Erythroblast (primary cell): ENCODE data around the gene SGCD.

Experiments
- DNase-seq, 2 experiments: peaks; one replicate each; lab custom pipeline; 2025; lab: John Stamatoyannopoulos, UW
- GATA1 ChIP-seq: IDR thresholded peaks from 2 replicates; pipeline ENCODE4 v1.6.1; 2011; ENCODE audit warnings: low read depth, mild to moderate bottlenecking, control low read depth, low read length, moderate library complexity
- POLR2A ChIP-seq: IDR thresholded peaks from 2 replicates; pipeline ENCODE4 v1.6.1; 2011; ENCODE audit warnings: mild to moderate bottlenecking, low read length

SGCD gene

DNA sequence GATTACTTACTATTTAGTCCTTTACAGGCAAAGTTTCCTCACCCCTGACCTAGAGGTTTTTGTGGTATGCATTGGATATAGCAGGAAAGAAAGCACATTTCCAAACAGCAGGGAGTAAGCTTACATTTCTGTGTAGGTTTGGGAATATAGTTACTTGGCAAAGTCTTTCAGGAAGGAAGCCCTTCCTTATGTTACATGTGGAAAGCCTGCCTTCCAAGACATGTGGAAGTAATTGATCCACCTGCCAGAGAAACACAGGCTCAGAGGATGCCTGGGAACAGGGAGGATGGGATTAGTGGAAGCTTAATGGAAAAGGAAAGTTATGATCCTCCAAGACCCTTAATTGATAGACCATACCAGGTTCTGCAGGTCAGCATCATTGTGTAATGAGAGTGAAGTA is 435.8 kb downstream of the SGCD start:
- DNase-seq = no peak
- TF ChIP-seq POLR2A = no peak
- TF ChIP-seq GATA1 = no peak

DNA sequence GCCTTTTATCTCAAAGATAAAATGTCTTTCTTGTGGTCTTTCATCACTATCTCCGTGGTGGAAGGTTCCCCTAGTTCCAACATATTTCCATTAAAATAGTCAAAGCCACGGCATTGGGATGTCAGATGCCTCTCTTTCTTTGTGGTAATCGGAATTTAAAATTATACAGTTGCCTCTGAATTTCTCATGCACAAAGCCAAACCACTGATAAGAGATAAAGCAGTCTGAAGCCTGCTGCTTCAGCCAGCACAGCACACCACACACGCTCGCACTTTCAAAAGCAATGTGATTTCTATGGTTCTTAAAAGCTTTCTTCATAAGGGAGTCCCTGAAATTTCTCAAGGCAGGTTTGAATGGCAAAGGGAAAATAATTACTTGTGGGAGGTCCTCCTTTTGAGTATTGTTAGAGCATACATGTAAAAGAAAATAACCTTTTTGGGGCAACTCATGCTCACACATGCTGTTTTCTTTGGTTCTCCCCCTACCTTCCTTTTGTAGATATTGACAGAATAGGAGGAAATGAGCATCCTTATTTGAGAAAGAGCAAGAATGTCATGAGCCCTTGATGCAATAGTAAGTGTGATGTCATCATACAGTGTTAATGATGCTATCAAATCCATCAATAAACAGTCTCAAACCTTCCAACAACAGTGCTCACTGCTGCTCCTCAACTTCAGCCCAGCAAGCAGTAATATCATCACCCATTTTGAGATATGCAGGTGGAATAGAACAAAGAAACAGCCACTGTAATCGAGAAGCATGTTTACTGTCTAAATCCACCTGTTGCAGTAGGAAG is 437.4 kb downstream of the SGCD start:
- TF ChIP-seq GATA1 = no peak
- TF ChIP-seq POLR2A = no peak
- DNase-seq = no peak

DNA sequence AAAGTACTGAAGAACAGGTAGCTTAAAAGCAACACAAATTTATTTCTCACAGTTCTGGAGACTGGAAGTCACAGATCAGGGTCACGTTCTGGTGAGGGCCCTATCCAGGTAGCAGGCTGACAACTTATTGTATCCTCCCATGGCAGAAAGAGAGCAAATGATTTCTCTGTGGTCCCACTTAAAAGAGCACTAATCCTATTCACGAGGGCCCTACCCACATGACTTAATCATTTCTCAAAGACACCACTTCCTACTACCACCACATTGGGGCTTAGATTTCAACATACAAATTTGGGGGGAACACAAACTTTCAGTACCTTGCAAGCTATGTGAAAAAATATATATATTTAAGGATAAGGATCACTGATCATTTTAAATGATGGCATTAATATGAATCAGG is 447.3 kb downstream of the SGCD start:
- TF ChIP-seq POLR2A (no peak), GATA1 (no peak)
- DNase-seq = no peak

DNA sequence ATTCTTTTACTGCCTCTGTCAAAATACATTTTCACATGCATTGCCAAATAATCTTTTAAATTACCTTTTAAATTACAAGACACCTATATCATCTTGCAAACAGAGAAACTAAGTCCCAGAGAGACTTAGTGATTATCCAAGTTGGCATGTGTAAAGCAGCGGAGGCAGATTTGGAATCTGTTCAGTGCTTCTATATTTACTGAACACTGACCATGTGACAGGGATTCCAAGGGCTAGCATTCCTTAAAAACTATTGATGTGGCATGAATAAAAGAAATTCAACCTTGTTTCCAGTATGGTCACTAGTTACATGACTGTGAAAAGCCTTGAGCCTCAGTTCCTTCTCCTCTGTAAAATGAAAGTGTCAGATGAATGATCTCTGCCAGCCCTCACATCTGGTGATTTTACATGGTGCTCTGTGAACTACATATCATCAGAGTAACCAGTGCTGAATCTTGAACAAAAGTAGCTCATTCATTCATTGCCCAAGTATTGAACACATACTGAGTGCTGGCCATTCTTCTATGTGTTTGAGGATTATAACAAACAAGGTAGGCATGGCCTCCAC is 451.3 kb downstream of the SGCD start:
- TF ChIP-seq POLR2A (no peak), GATA1 (no peak)
- no peak for DNase-seq

DNA sequence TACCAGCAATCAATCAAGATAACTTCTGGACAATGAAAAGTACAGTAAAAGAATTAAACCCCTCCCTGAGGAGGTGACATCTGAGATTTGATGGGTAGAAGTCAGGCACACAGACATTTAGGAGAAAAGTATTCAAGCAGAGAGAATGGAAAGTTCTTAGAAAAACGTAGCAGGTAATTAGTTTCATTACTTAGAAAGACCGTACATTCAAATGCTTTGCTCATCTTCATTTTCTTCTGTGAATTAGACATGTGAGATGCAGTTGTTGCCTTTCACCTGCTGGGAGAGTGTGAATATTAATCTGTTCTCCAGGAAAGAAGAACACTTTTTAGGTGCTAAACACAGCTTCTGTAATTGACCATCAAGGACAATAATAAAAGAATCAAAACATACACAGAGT is 451.8 kb downstream of the SGCD start:
- no peak for DNase-seq
- TF ChIP-seq GATA1 (no peak), POLR2A (no peak)

DNA sequence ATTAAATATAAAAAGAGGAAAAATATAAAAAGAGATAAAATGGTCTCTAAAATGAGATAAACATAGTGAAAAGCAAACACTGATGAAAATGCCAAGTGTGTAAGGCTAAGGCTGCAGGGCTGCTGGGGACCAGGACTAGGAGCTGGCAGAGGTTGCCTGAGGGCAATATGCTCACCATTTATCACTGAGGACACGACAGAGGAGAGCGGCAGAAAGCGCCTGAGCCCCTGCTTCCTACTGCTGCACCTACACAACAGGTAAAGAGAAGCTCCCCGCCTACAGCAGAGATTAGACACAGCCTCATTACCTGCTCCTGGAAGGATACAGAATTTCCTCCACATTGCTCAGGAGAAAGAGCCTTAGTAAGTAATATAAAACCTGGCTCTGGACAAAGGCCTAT is 452.5 kb downstream of the SGCD start:
- DNase-seq = no peak
- TF ChIP-seq POLR2A = no peak
- TF ChIP-seq GATA1 = no peak

DNA sequence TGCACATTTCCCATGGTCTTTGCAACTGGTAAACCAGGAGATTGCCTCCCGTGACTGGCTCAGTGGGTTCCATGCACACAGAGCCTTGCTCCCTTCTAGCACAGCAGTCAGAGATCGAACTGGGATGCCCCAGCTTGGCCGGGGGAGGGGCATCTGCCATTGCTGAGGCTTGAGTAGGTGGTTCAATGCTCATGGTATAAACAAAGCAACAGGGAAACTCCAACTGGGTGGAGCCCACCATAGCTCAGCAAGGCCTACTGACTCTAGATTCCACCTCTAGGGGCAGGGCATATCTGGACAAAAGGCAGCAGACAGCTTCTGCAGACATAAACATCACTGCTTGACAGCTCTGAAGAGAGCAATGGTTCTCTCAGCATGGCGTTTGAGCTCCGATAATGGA is 456.1 kb downstream of the SGCD start:
- no peak for DNase-seq
- TF ChIP-seq POLR2A = no peak
- no peak for TF ChIP-seq GATA1

DNA sequence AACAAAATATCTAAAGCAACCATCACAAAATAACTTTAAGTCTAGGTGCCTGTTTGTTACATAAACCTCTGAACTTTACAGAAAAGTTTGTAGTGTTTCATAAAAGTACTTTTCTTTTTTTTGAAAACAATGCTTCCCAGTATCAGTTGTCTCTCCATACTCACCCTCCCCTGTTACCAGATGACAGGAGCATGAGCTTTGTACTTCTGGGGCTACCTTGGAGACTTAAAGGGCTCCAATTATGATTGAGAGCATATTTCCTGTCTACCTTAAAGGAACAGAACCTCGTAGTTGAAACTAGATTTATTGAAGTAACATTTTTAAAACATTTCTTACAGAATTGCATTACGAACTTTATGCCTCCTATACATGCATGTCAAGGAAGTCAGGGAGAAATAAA is 467.7 kb downstream of the SGCD start:
- TF ChIP-seq GATA1 (no peak), POLR2A (no peak)
- no peak for DNase-seq

DNA sequence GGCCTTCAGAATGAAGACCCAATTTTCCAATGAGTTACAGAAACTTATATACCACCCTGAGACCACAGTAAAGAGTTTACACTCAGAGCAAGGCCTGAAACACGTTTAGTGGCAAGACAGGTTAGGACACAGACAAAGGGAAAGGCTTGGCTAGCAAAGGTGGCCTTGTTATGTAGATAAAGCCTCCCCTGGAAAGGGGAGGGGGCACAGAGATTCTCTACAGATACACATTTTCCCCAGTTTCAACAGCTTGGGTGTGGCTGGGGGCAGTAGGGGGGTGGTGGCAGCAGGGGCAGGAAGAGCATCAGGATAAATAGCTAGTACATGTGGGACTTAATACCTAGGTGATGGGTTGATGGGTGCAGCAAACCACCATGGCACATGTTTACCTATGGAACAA is 471.2 kb downstream of the SGCD start:
- no peak for TF ChIP-seq POLR2A
- no peak for TF ChIP-seq GATA1
- DNase-seq = no peak

DNA sequence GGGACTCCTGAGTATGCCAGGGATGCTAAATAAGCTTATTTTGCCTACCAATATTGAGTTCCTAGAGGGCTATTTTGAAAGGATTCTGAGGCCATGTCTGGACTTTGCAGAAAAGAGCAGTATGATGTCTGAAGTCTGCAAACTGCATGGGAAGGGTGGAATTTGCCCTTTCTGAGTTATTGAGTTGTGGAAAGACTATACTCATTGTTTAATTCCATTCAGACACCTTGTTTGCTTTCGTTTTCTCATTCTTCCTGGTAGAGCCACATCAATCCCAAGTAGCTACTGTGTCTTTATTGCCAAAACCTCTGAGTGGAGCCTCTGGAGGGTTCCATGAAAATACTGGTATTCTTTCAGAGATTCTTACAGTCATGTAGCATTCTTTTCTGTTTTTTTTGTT is 472.2 kb downstream of the SGCD start:
- no peak for DNase-seq
- TF ChIP-seq GATA1 = no peak
- TF ChIP-seq POLR2A = no peak

DNA sequence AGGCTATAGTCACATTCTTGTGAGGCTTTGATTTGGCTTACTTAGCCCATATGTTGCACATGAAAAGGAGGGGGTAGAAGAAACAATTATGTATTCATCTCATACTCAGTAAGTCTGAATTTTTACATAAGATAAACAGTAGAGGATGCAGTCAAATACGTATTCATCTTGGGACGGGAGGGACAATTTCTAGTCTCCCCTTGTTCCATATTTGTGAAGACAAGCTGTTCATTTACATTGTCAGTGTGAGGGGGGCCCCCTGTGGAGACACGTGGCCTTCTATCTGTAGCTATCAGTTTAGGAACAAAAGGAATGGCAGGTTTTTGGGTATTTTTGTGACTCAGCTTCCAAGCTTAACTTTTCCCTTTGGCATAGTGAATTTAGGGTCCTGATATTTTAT is 474.0 kb downstream of the SGCD start:
- no peak for DNase-seq
- no peak for TF ChIP-seq POLR2A
- TF ChIP-seq GATA1 = no peak

DNA sequence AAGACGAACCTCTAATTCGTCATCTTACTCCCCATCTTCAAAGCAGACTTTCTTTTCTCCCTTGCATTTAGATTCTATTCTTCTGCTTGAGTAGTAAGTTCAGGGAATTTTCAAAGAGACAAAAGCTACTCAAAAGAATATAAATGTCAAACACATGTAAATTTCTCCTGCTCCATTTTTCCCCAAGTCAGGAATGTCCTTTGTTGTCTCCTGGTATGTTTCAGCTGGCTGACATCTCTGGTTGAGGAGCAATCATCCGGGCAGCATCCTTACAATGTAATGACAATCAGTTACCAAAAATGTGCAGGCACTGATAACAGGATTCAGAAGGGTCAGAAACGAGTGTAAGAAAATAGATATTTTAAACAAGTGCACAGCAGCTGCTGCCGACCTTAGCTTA is 475.5 kb downstream of the SGCD start:
- DNase-seq = no peak
- TF ChIP-seq POLR2A (no peak), GATA1 (no peak)

DNA sequence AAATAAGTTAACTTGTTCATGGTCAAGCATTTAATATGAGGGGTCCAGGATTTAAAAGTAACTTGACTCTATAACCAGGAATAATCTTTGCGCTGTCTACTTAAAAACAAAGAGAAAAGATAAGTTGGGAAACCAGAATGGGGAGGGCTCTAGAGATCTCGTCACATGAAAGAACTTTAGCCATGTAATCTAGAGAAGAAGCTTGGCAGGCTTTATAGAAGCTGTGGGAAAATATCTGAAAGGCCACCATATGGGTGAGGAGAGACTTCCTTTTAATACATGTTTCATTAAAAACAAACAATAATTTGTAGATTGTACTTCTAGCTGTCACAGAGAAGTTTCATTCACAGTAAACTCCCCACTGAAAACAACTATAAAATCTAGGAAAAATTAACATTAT is 476.4 kb downstream of the SGCD start:
- no peak for DNase-seq
- no peak for TF ChIP-seq POLR2A

DNA sequence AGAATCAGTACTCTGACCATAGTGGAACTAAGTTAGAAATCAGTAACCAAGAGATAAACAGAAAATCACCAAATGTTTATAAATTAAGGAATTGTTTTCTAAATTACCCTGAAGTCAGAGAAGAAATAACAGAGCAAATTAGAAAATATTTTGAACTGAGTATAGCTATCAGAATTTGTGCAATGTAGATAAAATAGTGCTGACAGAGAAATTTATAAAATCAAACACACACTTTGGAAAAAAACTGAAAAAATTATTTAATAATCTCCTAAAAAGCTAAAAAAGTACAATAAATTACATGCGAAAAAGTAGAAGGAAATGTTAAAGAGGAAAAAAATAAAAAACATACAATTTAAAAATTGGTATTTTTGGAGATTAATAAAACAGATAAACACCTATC is 486.0 kb downstream of the SGCD start:
- DNase-seq = no peak
- TF ChIP-seq GATA1 (no peak), POLR2A (no peak)
